H9 (cell line): ENCODE data around the gene CCDC71L. TPM values are rescaled to one million over a fixed set of nuclear protein-coding genes. Genes with fewer than 3 reads are reported as not detected.
"Not testable (repeated sequence)": the region's sequence is repeated elsewhere in the genome, so short reads cannot be mapped to it uniquely, and the experiment has no call there.

Experiments used
- DNase-seq: peaks from one replicate; pipeline ENCODE4 v3.0.0-alpha.2; 2017
- H2AFZ ChIP-seq: one replicate; pipeline ENCODE4 v1.6.1; 2013; ENCODE audit warnings: mild to moderate bottlenecking, low read length, control low read depth, moderate library complexity
- H2AK5ac ChIP-seq: 2 replicates; pipeline ENCODE4 v1.6.1; 2013; ENCODE audit warnings: low read length, control low read depth, mixed read lengths; ENCODE audit not compliant: insufficient read length
- H2BK120ac ChIP-seq: one replicate; pipeline ENCODE4 v1.6.1; 2013; ENCODE audit warnings: low read depth, mild to moderate bottlenecking, low read length, control low read depth, inconsistent platforms; ENCODE audit not compliant: poor library complexity, severe bottlenecking
- H2BK12ac ChIP-seq: 2 replicates; pipeline ENCODE4 v1.6.1; 2013; ENCODE audit warnings: low read length, control low read depth, mixed read lengths, low read depth; ENCODE audit not compliant: insufficient read length
- H2BK15ac ChIP-seq: 2 replicates; pipeline ENCODE4 v1.6.1; 2013; ENCODE audit warnings: low read depth, low read length, control low read depth
- H2BK20ac ChIP-seq: one replicate; pipeline ENCODE4 v1.6.1; 2013; ENCODE audit warnings: low read depth, mild to moderate bottlenecking, low read length, control low read depth, inconsistent platforms; ENCODE audit not compliant: poor library complexity, severe bottlenecking
- H2BK5ac ChIP-seq: 2 replicates; pipeline ENCODE4 v1.6.1; 2013; ENCODE audit warnings: low read length, control low read depth, mixed read lengths; ENCODE audit not compliant: insufficient read length
- H3K14ac ChIP-seq: 2 replicates; pipeline ENCODE4 v1.6.1; 2013; ENCODE audit warnings: low read length, control low read depth; ENCODE audit not compliant: insufficient read depth
- H3K18ac ChIP-seq: 2 replicates; pipeline ENCODE4 v1.6.1; 2013; ENCODE audit warnings: low read depth, mild to moderate bottlenecking, mixed read lengths, low read length, control low read depth; ENCODE audit not compliant: insufficient read length
- H3K23ac ChIP-seq: 2 replicates; pipeline ENCODE4 v1.6.1; 2013; ENCODE audit warnings: low read length, control low read depth, mixed read lengths, low read depth; ENCODE audit not compliant: insufficient read length
- H3K23me2 ChIP-seq: 2 replicates; pipeline ENCODE4 v1.6.1; 2013; ENCODE audit warnings: low read depth, mild to moderate bottlenecking, mixed read lengths, low read length, control low read depth; ENCODE audit not compliant: insufficient read length, poor library complexity, severe bottlenecking
- H3K27ac ChIP-seq: 2 replicates; pipeline ENCODE4 v1.5.1; 2013; ENCODE audit warnings: low read length, control low read depth, mixed read lengths, low read depth; ENCODE audit not compliant: insufficient read length
- H3K27me3 ChIP-seq: 2 replicates; pipeline ENCODE4 v1.6.1; 2013; ENCODE audit warnings: low read length, control low read depth, inconsistent platforms; ENCODE audit not compliant: insufficient read depth
- H3K4ac ChIP-seq: 2 replicates; pipeline ENCODE4 v1.6.1; 2013; ENCODE audit warnings: low read depth, mild to moderate bottlenecking, control low read depth, inconsistent platforms, low read length, moderate library complexity
- H3K4me1 ChIP-seq: 2 replicates; pipeline ENCODE4 v1.6.1; 2013; ENCODE audit warnings: low read length, control low read depth, inconsistent platforms; ENCODE audit not compliant: insufficient read depth
- H3K4me2 ChIP-seq: 2 replicates; pipeline ENCODE4 v1.6.1; 2013; ENCODE audit warnings: low read length, control low read depth, mixed read lengths; ENCODE audit not compliant: insufficient read length, insufficient read depth
- H3K56ac ChIP-seq: 2 replicates; pipeline ENCODE4 v1.6.1; 2013; ENCODE audit warnings: low read depth, mild to moderate bottlenecking, mixed read lengths, low read length, control low read depth; ENCODE audit not compliant: insufficient read length
- H3K79me1 ChIP-seq: 2 replicates; pipeline ENCODE4 v1.6.1; 2013; ENCODE audit warnings: low read depth, mild to moderate bottlenecking, moderate library complexity, low read length, control low read depth, inconsistent platforms; ENCODE audit not compliant: insufficient read depth, poor library complexity, severe bottlenecking
- H3K79me2 ChIP-seq: 2 replicates; pipeline ENCODE4 v1.6.1; 2013; ENCODE audit warnings: low read length, control low read depth, inconsistent platforms; ENCODE audit not compliant: insufficient read depth
- H3K9ac ChIP-seq: 2 replicates; pipeline ENCODE4 v1.6.1; 2013; ENCODE audit warnings: low read length, control low read depth, mixed read lengths; ENCODE audit not compliant: insufficient read length; ENCODE audit errors: extremely low read depth
- H3K9me3 ChIP-seq: one replicate; pipeline ENCODE4 v1.6.1; 2013; ENCODE audit warnings: low read depth, low read length, inconsistent platforms; ENCODE audit not compliant: control insufficient read depth
- H3T11ph ChIP-seq: one replicate; pipeline ENCODE4 v1.6.1; 2013; ENCODE audit warnings: mild to moderate bottlenecking, low read length, control low read depth, inconsistent platforms
- H4K20me1 ChIP-seq: one replicate; pipeline ENCODE4 v1.6.1; 2013; ENCODE audit not compliant: control insufficient read depth, insufficient read length, insufficient read depth
- H4K5ac ChIP-seq: 2 replicates; pipeline ENCODE4 v1.6.1; 2013; ENCODE audit warnings: low read depth, mild to moderate bottlenecking, mixed read lengths, low read length, control low read depth; ENCODE audit not compliant: insufficient read length
- H4K8ac ChIP-seq: replicated peaks from 2 replicates; pipeline ENCODE4 v1.6.1; 2013; ENCODE audit warnings: low read length, control low read depth, mixed read lengths, low read depth; ENCODE audit not compliant: insufficient read length
- H4K91ac ChIP-seq: 2 replicates; pipeline ENCODE4 v1.6.1; 2013; ENCODE audit warnings: low read depth, mild to moderate bottlenecking, moderate library complexity, mixed read lengths, low read length, control low read depth; ENCODE audit not compliant: insufficient read length
- H3K27ac Mint-ChIP-seq, 3 experiments: 2 replicates in 2 of 3; 3 replicates in 1 of 3; pipeline ENCODE4 v1.8.0; 2020 to 2021; ENCODE audit warnings: mixed read lengths in 3 of 3, mild to moderate bottlenecking in 1 of 3, moderate library complexity in 1 of 3
- H3K27me3 Mint-ChIP-seq: 2 replicates; pipeline ENCODE4 v1.8.0; 2021; ENCODE audit warnings: low read depth, mild to moderate bottlenecking, moderate library complexity, mixed read lengths
- H3K36me3 Mint-ChIP-seq, 3 experiments: 2 replicates in 2 of 3; 3 replicates in 1 of 3; pipeline ENCODE4 v1.8.0; 2020 to 2021; ENCODE audit warnings: low read depth in 3 of 3, mixed read lengths in 3 of 3; ENCODE audit not compliant: insufficient read depth in 1 of 3
- H3K4me1 Mint-ChIP-seq, 2 experiments: 2 replicates each; pipeline ENCODE4 v1.8.0; 2020; ENCODE audit warnings: mixed read lengths in 2 of 2
- H3K4me3 Mint-ChIP-seq, 2 experiments: 2 replicates in 1 of 2; 3 replicates in 1 of 2; pipeline ENCODE4 v1.8.0; 2020 to 2021; ENCODE audit warnings: mild to moderate bottlenecking in 2 of 2, mixed read lengths in 2 of 2, moderate library complexity in 1 of 2
- H3K9me3 Mint-ChIP-seq, 2 experiments: 2 replicates in 1 of 2; 3 replicates in 1 of 2; pipeline ENCODE4 v1.8.0; 2020; ENCODE audit warnings: mild to moderate bottlenecking in 2 of 2, mixed read lengths in 2 of 2, moderate library complexity in 1 of 2
- CTCF ChIP-seq: fragments of 200-600 bp; sonication (generic); conservative IDR thresholded peaks from 3 replicates; pipeline ENCODE4 v1.8.0; 2021; ENCODE audit warnings: antibody characterized with exemption, mild to moderate bottlenecking
- WGBS: extraction: QIAGEN DNeasy Blood & Tissue Kit; methylation state at CpG from one replicate; pipeline ENCODE4 v1.1.7; 2013; ENCODE audit warnings: missing lambda C conversion rate, low lambda C conversion rate, mixed read lengths; ENCODE audit not compliant: insufficient read length; ENCODE audit errors: extremely low coverage; 5-methylcytosine and 5-hydroxymethylcytosine counted together
- long read RNA-seq: library from polyadenylated mRNA; unstranded; transcript quantifications from one replicate; pipeline ENCODE4 v2.0.0, GENCODE V29; 2020
- total RNA-seq: library from RNA; stranded (reverse); gene quantifications from 2 replicates; pipeline ENCODE4 v1.2.1, GENCODE V29; 2021

Gene CCDC71L
- 12.8 and 13.7 TPM in 2 replicates for total RNA-seq
- long read RNA-seq, full-length matches to known transcripts: 1 of 1 reads
- long read RNA-seq, partial matches to known transcripts: 0 of 1 reads
- long read RNA-seq, other reads (novel, unspliced or antisense): 0 of 1 reads

- H3K27me3 ChIP-seq: no peaks in the 10 kb centered on the region
- no peak within 1 kb of the TSS for H2BK20ac ChIP-seq
- H3K9ac ChIP-seq: peak within 1 kb of the TSS; percentile 68
- no peak within 1 kb of the TSS for H2BK5ac ChIP-seq
- no peaks in the 10 kb centered on the region for H3K9me3 ChIP-seq
- H2AK5ac ChIP-seq: no peak within 1 kb of the TSS
- Mint-ChIP-seq H3K4me3 (peak within 1 kb of the TSS; percentile 81 to 85), H3K4me1 (peaks cover 12 to 17% of the 10 kb centered on the region in 2 experiments), H3K36me3 (no peaks in the 10 kb centered on the region; a peak in 1 of 7 replicates), H3K27ac (peak within 1 kb of the TSS; percentile 84 to 99 (median 91)), H3K27me3 (no peaks in the 10 kb centered on the region; the same call in 1 of the 2 replicates), H3K9me3 (peaks cover 0 to 5% of the 10 kb centered on the region in 2 experiments; a peak in 2 of 5 replicates)
- H4K8ac ChIP-seq: no peak within 1 kb of the TSS
- no peak for TF ChIP-seq CTCF
- H3K18ac ChIP-seq: peak within 1 kb of the TSS; percentile 82
- no peaks in the 10 kb centered on the region for H3K4me1 ChIP-seq
- H4K20me1 ChIP-seq: no peaks in the 10 kb centered on the region
- H4K91ac ChIP-seq: no peak within 1 kb of the TSS
- no CpG with 5 or more reads among the region's 51 CpGs for WGBS
- H3K56ac ChIP-seq: no peak within 1 kb of the TSS
- H3K14ac ChIP-seq: peak within 1 kb of the TSS; percentile 97
- no peak within 1 kb of the TSS for H3K27ac ChIP-seq
- H3K23me2 ChIP-seq: peaks cover 6% of the 10 kb centered on the region
- no peak within 1 kb of the TSS for H3T11ph ChIP-seq
- H2BK15ac ChIP-seq: no peak within 1 kb of the TSS
- no peak within 1 kb of the TSS for H2AFZ ChIP-seq
- DNase-seq: peak; percentile 97
- H3K79me2 ChIP-seq: no peaks in the 10 kb centered on the region; the same call in 1 of the 2 replicates
- no peaks in the 10 kb centered on the region for H3K79me1 ChIP-seq
- H2BK12ac ChIP-seq: no peak within 1 kb of the TSS
- H3K23ac ChIP-seq: no peak within 1 kb of the TSS
- no peak within 1 kb of the TSS for H4K5ac ChIP-seq
- no peak within 1 kb of the TSS for H3K4ac ChIP-seq
- H3K4me2 ChIP-seq: peak within 1 kb of the TSS; percentile 90
- no peak within 1 kb of the TSS for H2BK120ac ChIP-seq
Observed at GRCh38 chr7:106660862-106661720, at the start of gene CCDC71L. TSS of gene CCDC71L (minus strand) at chr7:106661158. CDS start at chr7:106660896, 262 bp downstream.

- H3K23me2 ChIP-seq, H3K79me1 ChIP-seq, H3K4me1 Mint-ChIP-seq, H2AK5ac ChIP-seq, H3K23ac ChIP-seq, H3K27me3 Mint-ChIP-seq, DNase-seq, H3K27ac ChIP-seq, H3K14ac ChIP-seq, H3K56ac ChIP-seq, H4K8ac ChIP-seq, H3K79me2 ChIP-seq, H2BK15ac ChIP-seq, H3K4me3 Mint-ChIP-seq, H3K9ac ChIP-seq, H4K20me1 ChIP-seq, H2BK12ac ChIP-seq, H2BK5ac ChIP-seq, H3K27me3 ChIP-seq, H2BK20ac ChIP-seq, H4K5ac ChIP-seq, H2BK120ac ChIP-seq, H3K4ac ChIP-seq, H3K9me3 ChIP-seq, H2AFZ ChIP-seq, H3K27ac Mint-ChIP-seq, H3K4me1 ChIP-seq, H3K4me2 ChIP-seq, H3K18ac ChIP-seq, H3T11ph ChIP-seq, H4K91ac ChIP-seq: not testable (repeated sequence)
- H3K9me3 Mint-ChIP-seq: peaks cover 13 to 25% of the 10 kb centered on the region in 2 experiments; a peak in 4 of 5 replicates
- no CpG with 5 or more reads among the region's 7 CpGs for WGBS
- H3K36me3 Mint-ChIP-seq: peaks cover 0 to 15% (median 9%) of the 10 kb centered on the region in 3 experiments; a peak in 5 of 7 replicates
Observed at GRCh38 chr7:106709604-106710003, 48.6 kb upstream of the CCDC71L start.
